HEK293T (cell line): ENCODE measurements around the gene PHOX2A.

ENCODE experiments used
- CTCF ChIA-PET: fragments of 350-600 bp; formaldehyde crosslinking; extraction: SDS; loops from one replicate; lab custom pipeline; 2021; ENCODE audit warnings: antibody characterized with exemption, inconsistent platforms; lab: Yijun Ruan, JAX
- POLR2A ChIA-PET: fragments of 350-600 bp; formaldehyde crosslinking; extraction: SDS; loops from one replicate; lab custom pipeline; 2020; ENCODE audit warnings: antibody characterized with exemption, inconsistent platforms; lab: Yijun Ruan, JAX
- DNase-seq: peaks from one replicate; pipeline ENCODE4 v3.0.0; 2012; ENCODE audit warnings: mixed read lengths; ENCODE audit errors: extremely low spot score
- ARNT ChIP-seq: fragments of 450-650 bp; IDR thresholded peaks from 2 replicates; pipeline ENCODE4 v1.6.1; 2017; ENCODE audit warnings: mild to moderate bottlenecking
- BHLHE40 ChIP-seq: fragments of 450-650 bp; IDR thresholded peaks from 2 replicates; pipeline ENCODE4 v1.6.1; 2016; ENCODE audit warnings: mild to moderate bottlenecking, moderate library complexity, borderline replicate concordance
- CTBP1 ChIP-seq: fragments of 450-650 bp; IDR thresholded peaks from 2 replicates; pipeline ENCODE4 v1.6.1; 2016; ENCODE audit warnings: borderline replicate concordance
- ELF4 ChIP-seq: fragments of 450-650 bp; IDR thresholded peaks from 2 replicates; pipeline ENCODE4 v1.6.1; 2017; ENCODE audit warnings: antibody characterized with exemption
- FOXA1 ChIP-seq: fragments of 450-650 bp; IDR thresholded peaks from 2 replicates; pipeline ENCODE4 v1.6.1; 2016; ENCODE audit warnings: mild to moderate bottlenecking
- FOXK2 ChIP-seq: fragments of 450-650 bp; IDR thresholded peaks from 2 replicates; pipeline ENCODE4 v1.6.1; 2016; ENCODE audit warnings: mild to moderate bottlenecking
- FOXM1 ChIP-seq: fragments of 450-650 bp; IDR thresholded peaks from 2 replicates; pipeline ENCODE4 v1.6.1; 2017; ENCODE audit warnings: mild to moderate bottlenecking, borderline replicate concordance
- HDGF ChIP-seq: fragments of 450-650 bp; IDR thresholded peaks from 2 replicates; pipeline ENCODE4 v1.6.1; 2017; ENCODE audit warnings: antibody characterized with exemption, borderline replicate concordance
- L3MBTL2 ChIP-seq: fragments of 450-650 bp; conservative IDR thresholded peaks from 2 replicates; pipeline ENCODE4 v1.6.1; 2016; ENCODE audit warnings: mild to moderate bottlenecking
- LEF1 ChIP-seq: fragments of 450-650 bp; IDR thresholded peaks from 2 replicates; pipeline ENCODE4 v1.6.1; 2017; ENCODE audit warnings: mild to moderate bottlenecking, borderline replicate concordance
- NFRKB ChIP-seq: fragments of 450-650 bp; IDR thresholded peaks from 2 replicates; pipeline ENCODE4 v1.6.1; 2016; ENCODE audit warnings: mild to moderate bottlenecking, moderate library complexity
- SP1 ChIP-seq: fragments of 450-650 bp; IDR thresholded peaks from 2 replicates; pipeline ENCODE4 v1.6.1; 2017
- SUZ12 ChIP-seq: fragments of 450-650 bp; IDR thresholded peaks from 2 replicates; pipeline ENCODE4 v1.6.1; 2016; ENCODE audit warnings: mild to moderate bottlenecking
- TARDBP ChIP-seq: fragments of 450-650 bp; IDR thresholded peaks from 2 replicates; pipeline ENCODE4 v1.6.1; 2016
- ZNF384 ChIP-seq: fragments of 450-650 bp; IDR thresholded peaks from 2 replicates; pipeline ENCODE4 v1.6.1; 2016
- TF ChIP-seq, protein P1 (sequence below): fragments of 450-650 bp; IDR thresholded peaks from 2 replicates; pipeline ENCODE4 v1.6.1; 2016

PHOX2A gene

GRCh38 chr11:72223615-72224563 is 20.1 kb downstream of the PHOX2A start:
- ChIA-PET POLR2A (interaction anchor here (0.9 to 6.4 kb wide), 7 partner anchors 13 to 241 kb away, joined by 3 to 45 read pairs (median 3); no protein-coding TSS in a partner anchor), CTCF (interaction anchor here (0.6 to 1.9 kb wide), 2 partner anchors 12 to 35 kb away, joined by 4 to 7 read pairs; no protein-coding TSS in a partner anchor)
- peak; percentile 66 for DNase-seq
- TF ChIP-seq CTBP1 = no peak
- TF ChIP-seq BHLHE40 = no peak
- no peak for TF ChIP-seq ARNT
- TF ChIP-seq FOXK2 = no peak
- TF ChIP-seq, protein P1, sequence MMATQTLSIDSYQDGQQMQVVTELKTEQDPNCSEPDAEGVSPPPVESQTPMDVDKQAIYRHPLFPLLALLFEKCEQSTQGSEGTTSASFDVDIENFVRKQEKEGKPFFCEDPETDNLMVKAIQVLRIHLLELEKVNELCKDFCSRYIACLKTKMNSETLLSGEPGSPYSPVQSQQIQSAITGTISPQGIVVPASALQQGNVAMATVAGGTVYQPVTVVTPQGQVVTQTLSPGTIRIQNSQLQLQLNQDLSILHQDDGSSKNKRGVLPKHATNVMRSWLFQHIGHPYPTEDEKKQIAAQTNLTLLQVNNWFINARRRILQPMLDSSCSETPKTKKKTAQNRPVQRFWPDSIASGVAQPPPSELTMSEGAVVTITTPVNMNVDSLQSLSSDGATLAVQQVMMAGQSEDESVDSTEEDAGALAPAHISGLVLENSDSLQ = peak; percentile 34; the same call in 1 of the 2 replicates
- TF ChIP-seq FOXM1 = no peak; the same call in 1 of the 2 replicates
- peak; percentile 40 for TF ChIP-seq L3MBTL2

DNA sequence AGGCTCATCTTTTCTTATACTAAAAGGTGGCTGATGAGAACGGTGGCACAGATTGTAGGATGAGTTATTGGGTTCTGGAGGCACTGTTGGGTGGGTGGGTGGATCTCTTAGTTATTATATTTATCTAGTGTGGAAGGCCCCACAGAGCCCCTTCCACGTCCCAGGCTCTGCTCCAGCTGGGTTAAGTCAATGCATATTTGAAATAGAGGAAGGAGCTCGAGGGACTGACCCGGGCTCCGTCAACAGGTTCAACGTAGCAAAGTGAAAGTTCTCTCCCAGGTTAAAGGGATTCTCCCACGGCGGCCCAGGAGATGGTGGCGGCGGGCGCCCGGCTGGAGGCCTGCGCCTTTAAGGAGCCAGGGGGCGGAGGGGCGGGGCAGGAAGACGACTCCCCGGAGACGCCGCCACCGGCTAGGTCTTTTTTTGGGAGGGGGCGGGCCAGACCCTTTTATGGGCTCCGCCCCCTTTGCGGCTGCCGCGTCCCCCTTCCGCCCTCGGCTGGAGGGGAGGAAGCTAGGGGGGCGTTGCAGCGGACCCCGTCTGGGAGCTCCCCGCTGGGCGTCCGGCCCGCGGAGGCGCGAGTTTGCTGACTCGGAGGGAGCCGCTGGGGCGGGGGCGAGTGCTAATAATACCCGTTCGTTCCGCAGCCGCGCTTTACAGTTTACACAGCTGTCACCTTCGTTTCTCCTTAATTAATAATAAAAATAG is 20.9 kb downstream of the PHOX2A start:
- ChIA-PET POLR2A (interaction anchor here (0.9 to 6.4 kb wide), 7 partner anchors 14 to 240 kb away, joined by 3 to 45 read pairs (median 3); no protein-coding TSS in a partner anchor), CTCF (interaction anchor here (0.6 to 1.9 kb wide), 2 partner anchors 13 to 34 kb away, joined by 4 to 7 read pairs; no protein-coding TSS in a partner anchor)
- no peak for TF ChIP-seq ZNF384
- TF ChIP-seq L3MBTL2 = no peak
- no peak for TF ChIP-seq CTBP1
- TF ChIP-seq NFRKB = no peak
- no peak for TF ChIP-seq ELF4
- no peak for TF ChIP-seq TARDBP
- no peak for TF ChIP-seq SP1
- TF ChIP-seq FOXM1 = no peak; the same call in 1 of the 2 replicates
- no peak for TF ChIP-seq HDGF
- no peak for TF ChIP-seq FOXK2
- TF ChIP-seq SUZ12 = no peak
- TF ChIP-seq FOXA1 = no peak
- TF ChIP-seq LEF1 = no peak
- TF ChIP-seq ARNT = no peak
- TF ChIP-seq, protein P1 = no peak
- peak; percentile 88 for DNase-seq

- TF ChIP-seq, protein P1 = no peak
- TF ChIP-seq BHLHE40 (no peak), TARDBP (no peak), ZNF384 (no peak), SUZ12 (no peak), ARNT (no peak), SP1 (no peak), NFRKB (no peak), HDGF (no peak), CTBP1 (no peak), ELF4 (no peak), L3MBTL2 (no peak), FOXA1 (no peak), LEF1 (no peak), FOXM1 (no peak), FOXK2 (no peak)
- CTCF ChIA-PET = interaction anchor here (0.6 to 1.9 kb wide), 2 partner anchors 14 to 70 kb away, joined by 7 to 8 read pairs; no protein-coding TSS in a partner anchor
- DNase-seq = no peak
- POLR2A ChIA-PET = interaction anchor here (6.4 kb wide), 1 partner anchor 14 kb away, joined by 45 read pairs; no protein-coding TSS in a partner anchor
Measured at GRCh38 chr11:72222106-72222891, 21.7 kb downstream of the PHOX2A start.

- POLR2A ChIA-PET = interaction anchor here (6.4 kb wide), 1 partner anchor 15 kb away, joined by 45 read pairs; no protein-coding TSS in a partner anchor
- TF ChIP-seq, protein P1 = no peak
- TF ChIP-seq FOXK2 = no peak
- TF ChIP-seq L3MBTL2 = no peak
- TF ChIP-seq SUZ12 = no peak
- no peak for TF ChIP-seq ARNT
- no peak for TF ChIP-seq FOXM1
- TF ChIP-seq BHLHE40 = no peak
- TF ChIP-seq TARDBP = no peak
- no peak for TF ChIP-seq FOXA1
- no peak for TF ChIP-seq LEF1
- no peak for TF ChIP-seq ZNF384
- no peak for TF ChIP-seq ELF4
- TF ChIP-seq CTBP1 = no peak
- no peak for TF ChIP-seq HDGF
- no peak for TF ChIP-seq NFRKB
- CTCF ChIA-PET = interaction anchor here (0.6 kb wide), 1 partner anchor 69 kb away, joined by 8 read pairs; no protein-coding TSS in a partner anchor
- no peak for DNase-seq
Measured at GRCh38 chr11:72221386-72222075, 22.4 kb downstream of the PHOX2A start.
